ENCODE results near the gene KCNE2. TPM values are rescaled to one million over a fixed set of nuclear protein-coding genes. Genes with fewer than 3 reads are reported as not detected.
"Not testable (repeated sequence)": the region's sequence is repeated elsewhere in the genome, so short reads cannot be mapped to it uniquely, and the experiment has no call there.

Gene KCNE2
- total RNA-seq, 1 experiment from 2014 or later: not detected

DNA sequence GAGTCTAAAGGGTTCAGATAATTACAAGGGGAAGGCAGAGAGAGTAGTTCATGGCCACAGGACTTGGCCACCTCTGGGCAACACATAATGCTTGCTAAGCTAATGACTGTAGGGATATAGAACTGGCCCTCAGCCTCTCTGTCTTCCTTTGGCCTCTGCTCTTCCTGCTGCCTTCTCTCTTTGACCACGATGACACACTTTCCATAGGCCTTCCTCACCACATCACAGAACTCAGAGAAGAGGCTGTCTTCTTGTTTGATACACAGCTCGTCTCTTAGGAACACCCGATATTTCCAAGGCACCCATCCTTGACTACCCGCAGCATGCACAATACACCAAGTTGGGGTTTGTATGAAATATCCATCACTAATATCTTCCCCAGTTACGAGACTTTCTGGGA is 36.7 kb downstream of the KCNE2 start:
- DNase-seq (ENCODE audit: low spot score); in situ Hi-C loops (cut with HindIII; ENCODE audit: low sequenced_read_pairs): not testable (repeated sequence)

- DNase-seq (ENCODE audit: low spot score); in situ Hi-C loops (cut with HindIII; ENCODE audit: low sequenced_read_pairs): not testable (repeated sequence)
Measured at GRCh38 chr21:34404742-34405141, 40.9 kb downstream of the KCNE2 start.

DNA sequence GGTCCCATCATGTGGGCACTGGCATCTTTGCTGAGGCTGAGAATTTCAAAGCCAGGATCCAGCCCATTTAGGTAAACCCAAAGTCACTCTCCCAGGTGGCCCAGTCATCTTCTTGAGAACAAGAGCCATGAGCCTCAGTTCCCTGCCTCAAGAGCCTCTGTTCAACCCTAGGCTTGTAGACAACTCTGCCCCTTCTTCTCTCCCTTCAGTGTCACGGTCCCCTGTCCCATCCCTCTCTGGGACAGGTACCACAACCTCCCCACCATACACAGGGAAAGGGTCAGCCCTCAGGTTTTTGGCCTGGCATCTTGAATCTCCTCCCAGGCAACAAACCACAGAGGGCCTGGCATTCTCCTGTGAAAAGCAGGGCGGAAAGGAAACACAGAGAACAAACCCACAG is 41.9 kb downstream of the KCNE2 start:
- DNase-seq (ENCODE audit: low spot score); in situ Hi-C loops (cut with HindIII; ENCODE audit: low sequenced_read_pairs): not testable (repeated sequence)

DNA sequence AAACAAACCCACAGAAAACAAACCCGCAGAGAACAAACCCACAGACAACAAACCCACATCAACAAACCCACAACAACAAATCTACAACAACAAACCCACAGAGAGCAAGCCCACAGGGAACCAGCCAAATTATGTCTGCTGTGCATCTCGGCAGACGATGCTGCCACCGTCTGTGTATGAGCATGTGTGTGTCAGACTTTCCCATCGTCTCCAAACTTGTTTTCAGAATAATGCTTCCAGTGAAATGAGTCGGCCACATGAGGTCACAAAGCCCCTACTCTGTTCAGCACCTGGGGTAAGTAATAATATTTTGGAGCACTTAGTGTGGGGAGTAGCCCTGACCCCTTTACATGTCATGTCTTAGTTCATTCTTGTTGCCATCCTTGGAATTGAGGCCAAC is 42.3 kb downstream of the KCNE2 start:
- DNase-seq (ENCODE audit: low spot score); in situ Hi-C loops (cut with HindIII; ENCODE audit: low sequenced_read_pairs): not testable (repeated sequence)

DNA sequence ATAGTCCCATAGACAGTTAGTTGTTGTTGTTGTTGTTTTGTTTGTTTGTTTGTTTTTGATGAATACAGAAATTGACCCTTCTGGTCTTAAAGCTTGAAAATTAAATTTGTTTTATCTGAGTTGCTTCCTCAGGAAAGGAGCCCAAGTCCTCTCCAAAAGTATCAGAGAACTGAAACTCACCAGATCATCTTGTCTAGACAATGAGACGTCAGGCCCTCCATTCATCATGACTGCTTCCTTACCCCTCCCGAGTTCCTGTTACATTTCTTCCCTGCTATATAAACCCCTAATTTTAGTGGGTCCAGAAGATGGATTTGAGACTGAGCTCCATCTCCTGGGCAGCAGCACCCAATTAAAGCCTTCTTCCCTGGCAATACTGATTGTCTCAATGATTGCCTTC is 42.9 kb downstream of the KCNE2 start:
- in situ Hi-C loops (cut with HindIII; ENCODE audit: low sequenced_read_pairs); DNase-seq (ENCODE audit: low spot score): not testable (repeated sequence)

GRCh38 chr21:34407294-34407693 is 43.5 kb downstream of the KCNE2 start:
- DNase-seq (ENCODE audit: low spot score); in situ Hi-C loops (cut with HindIII; ENCODE audit: low sequenced_read_pairs): not testable (repeated sequence)

GRCh38 chr21:34417448-34418077 is 53.8 kb downstream of the KCNE2 start:
- in situ Hi-C loops (cut with HindIII; ENCODE audit: low sequenced_read_pairs); DNase-seq (ENCODE audit: low spot score): not testable (repeated sequence)

Other genes starting within 250 kb of the KCNE2 start
- gene SMIM11, start 11.5 kb downstream of the KCNE2 start, total RNA-seq (2014; rRNA removed; shearing (Covaris generic)): 4.4 TPM in 1 of 2 replicates, not detected in the other
- gene SMIM34, start 59.9 kb downstream of the KCNE2 start, total RNA-seq (2014; rRNA removed; shearing (Covaris generic)): 0.68 TPM in 1 of 2 replicates, not detected in the other
- gene KCNE1, start 148.2 kb downstream of the KCNE2 start, total RNA-seq (2014; rRNA removed; shearing (Covaris generic)): 0.14 and 0.18 TPM in 2 replicates